Effector CD4-positive, alpha-beta T cell (primary cell): ENCODE measurements around the gene MUSTN1.

ENCODE experiments used
- DNase-seq: peaks from one replicate; pipeline ENCODE4 v3.0.0-alpha.2; 2020

Gene MUSTN1

DNA sequence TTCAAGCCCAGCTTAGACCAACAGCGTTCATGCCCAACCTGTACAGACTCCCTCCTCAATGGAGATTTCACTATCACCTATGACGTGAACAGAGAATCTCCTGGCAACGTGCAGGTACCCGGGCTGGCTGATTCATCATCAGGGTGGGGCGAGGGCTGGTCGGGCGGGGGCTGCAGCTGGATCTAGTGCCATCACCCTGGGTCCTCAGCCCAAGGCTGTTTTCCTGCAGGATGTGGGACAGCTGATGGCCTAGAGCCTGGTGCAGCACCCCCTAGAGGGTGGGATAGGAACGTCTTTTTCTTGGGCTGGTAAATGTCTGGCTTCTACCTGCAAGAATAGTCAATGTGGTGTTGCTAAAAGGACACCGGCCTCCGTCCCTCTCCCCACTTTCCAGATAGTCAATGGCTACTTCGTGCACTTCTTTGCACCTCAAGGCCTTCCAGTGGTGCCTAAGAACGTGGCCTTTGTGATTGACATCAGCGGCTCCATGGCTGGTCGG lies 35.8 kb downstream of the MUSTN1 start:
- no peak for DNase-seq

DNA sequence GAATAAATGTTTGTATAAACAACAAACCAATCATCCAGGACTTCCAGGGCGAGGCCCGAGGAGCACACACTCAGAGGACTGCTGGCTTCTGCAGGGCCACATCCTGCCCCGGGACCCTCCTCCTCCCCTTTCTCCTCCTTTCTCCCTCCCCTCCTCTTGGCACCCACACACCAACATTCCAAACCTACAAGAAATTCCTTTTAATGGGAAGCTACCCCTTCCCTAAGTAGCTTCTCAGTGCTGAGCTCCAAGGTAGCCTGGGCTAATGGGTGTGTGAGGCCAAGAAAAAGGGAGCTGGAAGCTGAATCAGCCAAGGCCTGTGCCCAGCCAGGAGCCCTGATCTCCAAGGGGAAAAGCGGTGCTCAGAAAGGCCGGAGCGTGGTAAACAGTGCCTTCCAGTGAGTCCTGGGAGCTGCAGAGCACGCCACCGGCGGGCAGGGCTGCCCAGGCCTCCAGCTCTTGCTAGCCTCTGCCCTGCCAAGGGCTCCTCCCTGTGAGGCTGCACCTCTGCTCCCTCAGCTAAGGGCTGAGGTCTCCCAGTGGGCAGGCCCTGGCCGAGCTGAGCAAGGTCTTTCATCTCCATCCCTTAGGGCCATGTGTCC lies 36.3 kb downstream of the MUSTN1 start:
- no peak for DNase-seq

DNA sequence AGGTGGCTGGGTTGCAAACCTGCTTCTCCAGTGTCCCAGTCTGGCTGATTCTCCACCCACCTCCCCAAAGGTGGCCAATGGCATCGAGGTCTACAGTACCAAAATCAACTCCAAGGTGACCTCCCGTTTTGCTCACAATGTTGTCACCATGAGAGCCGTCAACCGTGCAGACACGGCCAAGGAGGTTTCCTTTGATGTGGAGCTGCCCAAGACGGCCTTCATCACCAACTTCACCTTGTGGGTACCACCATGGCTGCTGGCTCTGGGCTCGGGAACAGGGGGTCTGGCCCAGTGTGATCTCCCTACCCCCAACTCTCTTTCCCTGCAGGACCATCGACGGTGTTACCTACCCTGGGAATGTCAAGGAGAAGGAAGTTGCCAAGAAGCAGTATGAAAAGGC lies 38.4 kb downstream of the MUSTN1 start:
- no peak for DNase-seq

DNA sequence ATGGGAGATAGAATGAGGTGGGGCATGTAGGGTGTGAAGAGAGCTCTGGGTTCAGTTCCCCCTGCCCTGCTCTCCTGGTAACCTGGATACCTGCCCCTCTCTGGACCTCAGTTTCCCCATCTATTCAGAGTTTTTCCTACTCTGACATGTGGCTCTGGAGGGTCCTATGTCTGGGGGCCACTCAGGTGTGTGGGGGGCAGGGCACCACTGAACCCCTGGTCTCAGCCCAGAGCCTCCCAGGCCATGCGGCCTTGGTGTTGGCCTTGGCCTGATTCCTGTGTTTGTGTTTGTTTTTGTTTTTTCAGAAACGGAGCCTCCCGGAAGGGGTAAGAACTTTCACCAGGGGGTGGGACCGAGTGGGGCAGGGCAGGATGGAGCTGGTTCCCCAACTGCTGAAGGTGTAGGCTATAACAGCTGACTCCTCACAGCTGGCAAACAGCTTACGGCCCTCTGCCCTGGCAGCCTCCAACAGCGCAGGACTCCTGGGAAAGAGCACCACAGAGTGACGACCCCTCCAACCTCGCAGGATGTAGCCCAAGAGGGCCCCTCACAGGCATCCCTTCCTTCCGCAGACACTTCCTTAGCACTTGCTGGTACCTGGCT lies 39.4 kb downstream of the MUSTN1 start:
- no peak for DNase-seq

DNA sequence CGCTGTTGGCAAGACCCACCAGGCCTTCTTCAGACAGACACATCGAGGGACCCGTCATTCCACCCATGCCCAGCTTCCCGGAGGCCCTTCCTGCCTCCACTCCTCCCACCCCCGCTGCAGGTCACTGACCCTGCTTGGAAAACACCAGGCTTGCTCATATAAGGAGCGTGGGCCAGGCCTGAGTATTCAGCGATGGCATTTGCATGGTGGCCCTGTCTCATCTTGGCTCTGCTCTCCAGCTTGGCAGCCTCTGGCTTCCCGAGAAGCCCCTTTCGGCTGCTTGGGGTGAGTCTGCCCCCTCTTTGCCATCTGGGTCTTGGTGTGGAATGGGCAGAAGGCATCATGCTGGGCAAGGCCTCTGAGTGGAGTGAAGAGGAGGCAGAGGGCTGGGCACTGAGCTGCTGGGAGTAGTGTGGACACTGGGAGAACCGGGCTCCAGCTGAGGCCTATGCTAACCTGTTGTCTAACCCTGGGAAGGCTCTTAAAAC lies 40.2 kb downstream of the MUSTN1 start, which contains the start of gene ITIH3:
TSS of gene ITIH3 (plus strand) at position 185 of the 488 bp plus-strand sequence. CDS start at position 193, 8 bp downstream.
- no peak for DNase-seq

DNA sequence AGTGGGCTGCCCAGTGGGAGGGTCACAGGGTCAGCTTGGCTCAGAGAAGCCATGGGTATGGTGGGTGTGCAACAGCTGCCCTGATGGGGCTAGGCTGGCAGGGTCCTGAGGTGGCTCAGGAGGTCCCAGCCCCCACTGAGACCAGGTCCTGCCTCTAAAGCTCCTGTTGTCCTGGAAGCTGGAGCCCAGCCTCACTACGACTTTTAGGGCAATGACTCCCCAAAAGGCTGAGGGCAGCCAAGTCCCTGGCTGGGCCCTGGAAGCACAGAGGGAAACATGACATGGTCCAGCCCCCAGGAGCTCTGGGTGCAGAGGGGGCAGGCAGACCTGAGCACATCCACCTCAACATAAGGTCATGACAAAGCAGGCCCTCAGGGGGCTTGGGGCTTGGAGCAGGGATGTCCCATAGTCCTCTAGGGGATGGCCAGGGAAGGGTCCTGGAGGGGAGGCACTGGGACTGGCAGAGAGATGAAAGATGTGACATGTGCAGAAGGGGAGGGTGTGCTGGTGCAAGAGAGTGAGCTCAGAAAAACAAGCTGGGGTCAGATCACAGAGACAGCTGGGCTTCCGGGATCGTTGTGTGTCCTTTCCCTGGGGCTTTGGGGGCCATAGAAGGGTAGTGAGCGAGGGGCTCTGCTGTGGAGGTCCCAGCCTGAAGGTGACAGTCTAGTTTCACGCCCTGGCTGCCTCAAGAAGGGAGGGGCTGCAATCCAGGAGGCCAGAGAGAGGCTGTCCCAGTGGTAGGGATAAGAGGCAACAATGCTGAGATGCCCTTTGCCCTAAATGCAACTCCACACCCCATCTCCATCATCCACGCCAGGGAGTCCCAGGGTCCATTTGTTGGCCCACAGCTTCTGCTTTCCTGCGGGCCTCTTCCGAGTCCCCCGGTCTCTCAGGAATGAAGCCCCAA lies 40.9 kb downstream of the MUSTN1 start:
- DNase-seq = no peak

DNA sequence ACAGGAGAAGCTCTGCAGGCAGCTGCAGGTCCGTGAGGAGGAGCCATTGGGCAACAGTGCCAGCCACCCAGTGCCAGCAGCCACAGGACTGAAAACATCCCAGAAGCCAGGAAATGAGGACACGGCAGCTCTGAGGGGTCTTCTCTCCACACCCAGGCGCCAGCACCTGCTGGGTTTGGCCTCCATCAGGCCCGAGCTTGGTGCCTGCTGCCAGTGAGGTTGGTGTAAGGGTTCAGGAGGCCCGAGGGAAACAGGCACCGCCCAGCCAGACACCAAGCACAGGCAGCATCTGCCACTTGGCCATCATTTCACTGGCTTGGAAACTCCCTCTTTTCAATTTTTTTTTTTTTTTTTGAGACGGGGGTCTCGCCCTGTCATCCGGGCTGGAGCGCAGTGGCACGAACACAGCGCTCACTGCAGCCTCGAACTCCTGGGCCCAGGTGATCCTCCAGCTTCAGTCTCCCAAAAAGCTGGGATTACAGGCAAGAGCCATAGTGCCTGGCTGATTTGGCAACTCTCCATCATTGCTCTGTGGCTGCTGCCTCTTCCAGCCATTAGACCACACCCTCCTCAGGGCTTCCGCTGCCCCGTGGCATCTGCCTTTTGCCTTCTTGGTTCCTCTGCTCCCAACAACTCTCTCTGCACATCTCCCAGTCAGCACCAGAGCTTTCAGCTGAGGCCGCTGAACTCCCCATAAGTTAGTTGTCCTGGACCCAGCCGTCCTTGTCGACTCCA lies 41.7 kb downstream of the MUSTN1 start:
- no peak for DNase-seq

DNA sequence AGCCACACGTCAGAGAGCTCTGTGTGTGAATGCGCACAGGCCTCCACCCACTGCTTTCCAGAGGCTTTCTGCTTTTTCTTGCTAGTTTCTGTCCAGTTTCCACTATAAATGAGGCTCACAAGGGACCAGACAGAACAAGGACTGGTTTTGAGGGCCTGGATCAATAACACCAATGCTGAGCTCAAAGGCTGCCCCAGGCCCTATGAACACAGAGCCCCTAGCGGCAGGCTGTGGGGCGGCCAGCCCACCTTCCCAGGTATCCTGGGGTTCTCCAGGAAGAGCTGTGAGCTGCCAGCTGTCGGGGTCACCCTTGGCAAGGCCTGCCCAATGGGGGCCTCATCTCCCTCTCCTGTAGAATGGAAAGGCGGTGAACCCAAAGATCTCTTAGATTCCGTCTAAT lies 42.4 kb downstream of the MUSTN1 start:
- no peak for DNase-seq

DNA sequence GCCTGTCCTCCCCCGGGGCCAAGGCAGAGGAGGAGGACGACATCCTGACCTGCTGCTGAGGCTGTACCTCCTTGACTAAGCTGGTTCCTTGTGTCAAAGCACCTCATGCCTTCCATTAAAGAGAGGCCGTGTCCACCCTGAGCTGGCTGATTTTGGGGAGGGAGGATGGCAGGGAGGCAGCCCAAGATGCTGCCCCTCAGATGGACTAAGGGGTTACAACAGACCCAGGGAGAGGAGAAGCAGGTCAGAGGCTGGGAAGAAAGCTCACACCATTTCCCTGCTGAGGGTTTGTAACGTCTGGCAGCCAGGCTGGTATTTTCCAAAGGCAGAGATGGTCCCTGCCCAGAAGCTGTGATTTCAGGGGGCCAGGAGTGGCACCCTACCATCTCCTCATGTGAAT lies 42.9 kb downstream of the MUSTN1 start:
- no peak for DNase-seq

DNA sequence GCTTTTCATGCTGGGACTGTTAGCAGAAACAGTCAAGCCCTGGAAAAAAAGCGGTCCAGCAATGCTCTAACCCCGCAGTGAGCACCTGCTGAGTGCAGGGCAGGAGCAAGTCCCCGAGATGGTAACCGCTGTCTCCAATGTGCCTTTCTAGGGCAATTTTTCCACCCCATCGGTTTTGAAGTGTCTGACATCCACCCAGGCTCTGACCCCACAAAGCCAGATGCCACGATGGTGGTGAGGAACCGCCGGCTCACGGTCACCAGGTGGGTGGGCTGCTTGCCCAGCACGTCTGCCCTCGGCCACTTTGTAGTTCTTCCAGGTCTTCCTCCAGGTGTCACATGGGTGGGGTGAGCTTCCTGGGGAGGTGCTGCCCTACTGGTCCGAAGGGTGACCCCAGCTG lies 43.5 kb downstream of the MUSTN1 start:
- no peak for DNase-seq

DNA sequence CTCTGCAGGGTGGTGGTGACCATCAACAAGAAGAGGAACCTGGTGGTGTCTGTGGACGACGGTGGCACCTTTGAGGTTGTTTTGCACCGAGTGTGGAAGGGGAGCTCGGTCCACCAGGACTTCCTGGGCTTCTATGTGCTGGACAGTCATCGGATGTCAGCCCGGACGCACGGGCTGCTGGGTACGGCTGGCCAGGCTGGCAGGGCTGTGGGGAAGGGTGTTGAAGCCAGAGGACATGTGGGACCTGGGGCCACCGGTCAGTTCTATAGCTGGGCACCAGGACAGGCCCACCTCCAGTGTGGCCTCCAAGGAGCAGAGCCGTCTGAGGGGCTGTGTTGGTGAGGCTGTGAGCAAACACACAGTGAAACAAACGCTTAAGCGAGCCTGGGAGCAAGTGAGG lies 44.1 kb downstream of the MUSTN1 start:
- DNase-seq = no peak

DNA sequence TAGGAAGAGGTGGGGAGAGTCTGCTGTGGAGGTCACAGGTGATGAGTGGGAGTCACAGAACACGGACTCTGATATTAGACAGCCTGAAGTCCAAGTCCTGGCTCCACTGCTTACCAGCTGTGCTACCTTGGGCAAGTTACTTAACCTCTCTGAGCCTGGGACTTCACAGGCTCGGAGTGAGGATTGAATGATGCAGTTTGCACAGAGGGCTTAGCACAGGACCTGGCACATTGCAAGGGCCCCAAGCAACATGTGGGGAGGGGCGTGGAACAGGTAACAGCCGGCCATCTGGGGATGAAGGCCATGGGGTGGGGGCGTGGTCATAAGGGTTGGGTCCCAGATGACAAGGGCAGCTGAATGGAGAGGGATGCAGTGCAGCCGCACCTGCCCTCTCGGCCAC lies 44.5 kb downstream of the MUSTN1 start:
- DNase-seq = no peak

DNA sequence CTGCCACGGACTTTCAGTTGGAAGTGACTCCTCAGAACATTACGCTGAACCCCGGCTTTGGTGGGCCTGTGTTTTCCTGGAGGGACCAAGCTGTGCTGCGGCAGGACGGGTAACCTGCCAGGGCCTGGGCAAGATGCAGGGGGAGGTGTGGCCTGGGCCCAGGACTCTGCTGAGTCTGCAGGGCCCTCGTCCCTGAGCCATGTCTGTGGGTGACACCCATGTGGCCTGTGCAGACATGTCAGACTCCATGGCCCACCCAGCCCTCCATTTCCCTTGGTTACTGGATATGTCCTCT lies 45.1 kb downstream of the MUSTN1 start:
- no peak for DNase-seq

DNA sequence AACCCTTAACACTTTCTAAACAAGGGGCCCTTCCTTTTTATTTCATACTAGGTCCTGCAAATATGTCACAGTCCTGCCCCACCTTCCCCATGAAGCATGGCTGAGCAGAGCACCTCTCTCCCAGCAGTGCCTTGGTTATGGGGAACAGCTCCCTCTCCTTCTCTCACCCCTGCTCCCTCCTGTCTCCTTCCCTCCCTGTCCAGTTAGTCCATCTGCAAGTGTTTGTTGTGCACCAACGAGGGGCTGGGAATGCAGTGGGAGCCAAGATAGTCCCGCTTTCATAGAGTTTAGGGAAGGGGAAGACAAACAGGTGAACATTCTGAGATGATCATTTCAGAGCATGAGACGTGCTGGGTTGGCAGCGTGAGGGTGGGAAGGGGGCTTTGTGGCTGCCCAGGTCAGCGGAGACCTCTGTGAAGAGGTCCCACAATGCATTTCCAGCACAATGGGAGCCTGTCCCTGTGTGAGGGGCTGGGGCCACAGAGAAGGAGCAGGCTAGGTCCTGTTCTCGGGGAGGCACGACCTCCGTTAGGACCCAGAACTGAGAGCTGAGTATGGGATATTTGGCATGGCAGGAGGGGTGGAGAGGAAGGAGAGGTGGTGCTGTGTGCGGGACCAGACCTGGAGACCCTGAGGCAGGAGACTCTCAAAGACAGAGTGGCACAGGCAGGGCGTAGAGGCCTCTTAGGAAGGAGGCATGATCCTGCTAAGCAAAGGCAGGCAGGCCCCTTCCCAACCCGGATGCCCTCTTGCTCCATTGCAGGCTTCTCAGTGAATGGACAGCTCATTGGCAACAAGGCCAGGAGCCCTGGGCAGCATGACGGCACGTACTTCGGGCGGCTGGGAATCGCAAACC lies 45.7 kb downstream of the MUSTN1 start:
- DNase-seq = no peak

DNA sequence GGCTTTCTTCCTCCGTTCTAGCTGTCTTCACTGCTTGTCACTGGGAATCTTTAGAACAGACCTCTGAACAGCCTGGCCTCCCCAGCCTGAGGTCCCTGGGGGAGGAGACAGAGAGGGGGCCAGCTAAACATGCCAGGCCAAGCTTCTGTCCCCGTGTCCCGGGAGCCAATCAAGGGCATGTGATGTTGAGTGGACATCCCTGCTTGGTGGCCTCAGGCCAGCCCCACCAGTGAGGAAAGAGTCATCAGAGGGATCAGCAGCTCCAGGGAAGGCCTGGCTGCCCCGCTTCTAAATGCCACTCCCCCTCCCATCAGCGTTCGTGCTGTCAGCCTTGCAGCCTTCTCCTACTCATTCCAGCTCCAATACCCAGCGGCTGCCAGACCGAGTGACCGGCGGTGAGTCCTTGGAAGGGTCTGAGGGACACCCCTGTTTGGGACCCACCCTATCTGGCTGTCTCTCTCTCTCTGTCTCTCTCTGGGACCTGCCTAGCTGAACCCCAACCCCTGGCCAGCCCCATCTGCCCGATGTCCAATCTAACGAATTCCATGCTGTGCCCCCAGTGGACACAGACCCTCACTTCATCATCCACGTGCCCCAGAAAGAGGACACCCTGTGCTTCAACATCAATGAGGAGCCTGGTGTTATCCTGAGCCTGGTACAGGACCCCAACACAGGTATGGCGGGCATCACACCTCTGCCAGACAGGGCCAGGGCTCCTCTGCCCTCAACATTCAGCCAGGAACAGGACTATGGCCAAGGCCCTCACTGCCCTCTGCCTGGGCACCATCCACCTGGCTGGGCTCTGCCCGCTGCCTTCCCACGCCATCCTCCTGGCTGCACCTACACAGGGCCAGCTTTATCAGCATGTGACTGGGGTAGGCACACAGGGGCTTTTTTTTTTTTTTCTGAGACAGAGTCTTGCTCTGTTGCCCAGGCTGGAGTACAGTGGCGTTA lies 46.9 kb downstream of the MUSTN1 start:
- DNase-seq = no peak

DNA sequence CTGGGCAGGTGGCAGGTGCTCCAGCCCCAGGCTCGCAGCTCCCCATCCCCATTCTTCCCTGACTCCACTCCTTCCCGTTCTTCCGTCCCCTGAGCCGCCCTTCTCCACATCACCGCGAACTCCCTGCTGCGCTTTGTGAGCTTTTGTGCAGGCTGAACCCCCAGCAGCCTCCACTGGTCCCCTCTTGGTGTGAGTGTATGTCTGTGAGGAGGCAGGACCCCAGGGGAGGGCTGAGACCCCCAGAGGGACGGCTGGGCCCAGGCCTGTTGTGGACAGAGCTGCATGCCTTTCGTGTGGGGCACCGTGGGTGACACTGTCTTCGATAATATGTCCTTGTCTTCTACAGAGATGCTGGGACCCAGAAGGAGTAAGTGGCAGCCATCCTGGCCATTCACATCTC lies 47.6 kb downstream of the MUSTN1 start:
- DNase-seq = no peak

DNA sequence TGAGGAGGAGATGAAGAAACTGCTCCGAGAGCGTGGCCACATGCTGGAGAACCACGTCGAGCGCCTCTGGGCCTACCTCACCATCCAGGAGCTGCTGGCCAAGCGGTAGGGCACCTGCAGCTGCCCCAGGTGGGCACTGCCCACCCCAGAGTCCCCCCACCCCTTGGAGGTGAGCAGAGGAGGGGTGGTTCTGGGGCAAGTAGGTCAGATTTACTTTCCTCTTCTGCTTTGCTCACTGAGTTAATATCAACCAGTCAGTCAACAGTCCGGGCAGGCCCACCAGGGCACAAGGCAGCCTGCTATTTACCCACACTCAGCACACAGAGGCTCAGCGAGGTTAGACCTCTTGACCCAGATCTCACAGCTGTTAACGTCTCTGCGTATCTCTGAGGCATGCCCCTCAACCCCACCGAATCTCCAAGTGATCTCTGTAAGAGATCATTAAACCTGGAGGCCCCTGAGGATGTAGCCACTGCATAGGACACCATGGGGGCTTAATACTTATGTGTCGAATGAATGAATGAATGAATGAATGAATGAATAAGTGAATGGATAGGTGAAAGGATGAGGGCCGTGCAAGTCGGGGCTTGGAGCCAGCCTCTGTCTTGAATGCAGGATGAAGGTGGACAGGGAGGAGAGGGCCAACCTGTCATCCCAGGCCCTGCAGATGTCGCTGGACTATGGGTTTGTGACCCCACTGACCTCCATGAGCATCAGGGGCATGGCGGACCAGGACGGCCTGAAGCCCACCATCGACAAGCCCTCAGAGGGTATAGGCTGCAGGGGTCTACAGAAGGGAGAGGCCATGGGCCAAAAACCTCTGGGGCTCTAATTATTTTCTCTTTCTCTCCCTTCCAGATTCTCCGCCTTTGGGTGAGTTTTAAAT lies 48.2 kb downstream of the MUSTN1 start:
- no peak for DNase-seq

DNA sequence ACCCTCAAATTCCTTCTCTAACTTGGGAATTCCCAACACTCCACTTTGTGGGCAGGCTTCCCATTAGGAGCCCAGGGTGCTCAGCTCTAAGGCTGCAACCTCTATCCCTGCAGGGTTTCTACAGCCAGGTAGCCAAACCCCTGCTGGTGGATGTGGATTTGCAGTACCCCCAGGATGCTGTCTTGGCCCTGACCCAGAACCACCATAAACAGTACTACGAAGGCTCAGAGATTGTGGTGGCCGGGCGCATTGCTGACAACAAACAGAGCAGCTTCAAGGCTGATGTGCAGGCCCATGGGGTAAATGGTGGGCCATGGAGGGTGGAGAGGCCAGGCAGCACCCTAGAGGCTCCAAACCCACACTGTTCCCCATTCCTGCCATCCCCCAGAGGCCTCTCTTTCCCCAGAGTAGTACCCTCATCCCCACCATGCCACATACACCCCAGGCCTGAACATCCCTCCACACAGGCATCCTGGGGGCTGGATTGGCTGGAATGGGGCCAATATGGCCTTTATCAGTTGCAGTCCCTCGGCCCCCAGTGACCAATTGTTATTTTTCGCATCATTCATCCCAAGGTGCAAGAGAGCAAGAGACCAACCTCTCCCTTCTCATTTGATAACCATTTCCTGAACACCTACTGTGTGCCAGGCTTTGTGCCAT lies 49.8 kb downstream of the MUSTN1 start:
- no peak for DNase-seq

DNA sequence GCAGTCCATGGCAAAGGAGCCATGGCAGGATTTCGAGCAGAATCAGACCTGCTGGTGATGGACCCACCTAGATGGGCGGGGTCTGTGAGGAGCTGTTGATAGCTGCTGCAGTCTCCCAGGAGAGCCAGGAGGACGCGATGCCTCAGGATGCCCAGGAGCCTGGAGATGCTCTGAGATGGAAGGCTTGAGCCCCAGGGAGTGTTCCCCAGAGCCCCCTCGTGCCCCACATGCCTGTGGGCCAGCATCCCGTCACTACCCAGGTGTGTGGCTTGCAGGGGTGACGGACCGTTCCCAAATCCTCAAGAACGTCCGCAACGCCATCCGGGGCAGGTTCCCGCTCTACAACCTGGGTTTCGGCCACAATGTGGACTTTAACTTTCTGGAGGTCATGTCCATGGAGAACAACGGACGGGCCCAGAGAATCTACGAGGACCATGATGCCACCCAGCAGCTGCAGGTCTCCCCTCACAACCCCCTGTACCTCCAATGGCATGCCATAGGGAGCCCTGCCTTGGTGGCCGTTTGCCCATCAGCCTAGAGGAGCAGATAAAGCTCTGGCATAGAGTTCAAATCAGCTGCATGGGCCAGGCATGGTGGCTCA lies 50.7 kb downstream of the MUSTN1 start:
- DNase-seq = no peak
